Sigmoid colon (tissue), 3 donors: ENCODE results near the gene JPH2.

ENCODE experiments used
- CTCF ChIP-seq, 4 experiments: fragments of 450-650 bp in 3 of 4; fragments of 200-600 bp in 1 of 4; IDR thresholded peaks; one replicate each; pipeline ENCODE4 v1.5.1; 2016 to 2019; ENCODE audit warnings: antibody characterized with exemption in 4 of 4, mild to moderate bottlenecking in 3 of 4, moderate library complexity in 2 of 4
- POLR2A ChIP-seq, 2 donors: fragments of 450-650 bp; IDR thresholded peaks; one replicate each; pipeline ENCODE4 v1.6.1; 2016; ENCODE audit warnings: antibody characterized with exemption in 2 of 2, mild to moderate bottlenecking in 2 of 2, moderate library complexity in 2 of 2

- no peak for TF ChIP-seq CTCF (IDR thresholded peaks at IDR 0.05)
- TF ChIP-seq POLR2A (IDR thresholded peaks at IDR 0.05) = no peak
Observed at GRCh38 chr20:44176833-44177534, 10.0 kb downstream of the JPH2 start.
